CD14-positive monocyte (primary cell): ENCODE results near the gene LTB4R. TPM values are rescaled to one million over a fixed set of nuclear protein-coding genes. Genes with fewer than 3 reads are reported as not detected.

Experiments
- DNase-seq, 3 donors: peaks; one replicate each; pipeline ENCODE4 v3.0.0-alpha.2; 2011 to 2022
- H2AFZ ChIP-seq: 2 replicates; pipeline ENCODE4 v1.6.0; 2012; ENCODE audit warnings: mild to moderate bottlenecking, low read depth, low read length, inconsistent platforms; ENCODE audit not compliant: insufficient read depth, poor library complexity, severe bottlenecking
- H3K27ac ChIP-seq, 2 donors: 1 replicate in 1 of 2; 2 replicates in 1 of 2; pipeline ENCODE4 v1.5.1; 2012 to 2013; ENCODE audit warnings: low read length in 2 of 2, control low read depth in 1 of 2, inconsistent platforms in 1 of 2, low read depth in 1 of 2, mild to moderate bottlenecking in 1 of 2
- H3K27me3 ChIP-seq, 2 donors: one replicate each; pipeline versions ENCODE4 v1.6.0 to v1.6.1; 2011 to 2013; ENCODE audit warnings: low read length in 2 of 2; ENCODE audit not compliant: control insufficient read depth in 2 of 2, insufficient read depth in 2 of 2
- H3K36me3 ChIP-seq, 2 donors: replicated peaks in 1 of 2; 1 replicate in 1 of 2; 2 replicates in 1 of 2; pipeline versions ENCODE4 v1.5.1 to v1.6.1; 2012 to 2013; ENCODE audit warnings: low read length in 2 of 2, control low read depth in 1 of 2, inconsistent platforms in 1 of 2, mild to moderate bottlenecking in 1 of 2; ENCODE audit not compliant: insufficient read depth in 2 of 2, control insufficient read depth in 1 of 2
- H3K4me1 ChIP-seq, 2 donors: 1 replicate in 1 of 2; 2 replicates in 1 of 2; pipeline versions ENCODE4 v1.5.1 to v1.6.1; 2012 to 2013; ENCODE audit warnings: low read length in 2 of 2, control low read depth in 1 of 2, inconsistent platforms in 1 of 2, mild to moderate bottlenecking in 1 of 2, moderate library complexity in 1 of 2; ENCODE audit not compliant: insufficient read depth in 2 of 2, control insufficient read depth in 1 of 2
- H3K4me2 ChIP-seq: replicated peaks from 2 replicates; pipeline ENCODE3; 2012; ENCODE audit warnings: low read length, moderate library complexity, mild to moderate bottlenecking; ENCODE audit not compliant: poor library complexity, severe bottlenecking; ENCODE audit errors: extremely low read depth
- H3K4me3 ChIP-seq, 3 experiments: fragments of 200-600 bp in 1 of 3; sonication (generic) in 1 of 3; replicated peaks in 1 of 3; 1 replicate in 2 of 3; 2 replicates in 1 of 3; pipeline ENCODE4 v1.5.1; 2011 to 2013; ENCODE audit warnings: low read length in 3 of 3, mild to moderate bottlenecking in 3 of 3, control low read depth in 2 of 3, low read depth in 2 of 3, inconsistent platforms in 1 of 3, moderate library complexity in 1 of 3
- H3K79me2 ChIP-seq: 2 replicates; pipeline ENCODE4 v1.6.0; 2012; ENCODE audit warnings: mild to moderate bottlenecking, control low read depth, inconsistent platforms, low read length, moderate library complexity; ENCODE audit not compliant: insufficient read depth
- H3K9ac ChIP-seq: 2 replicates; pipeline ENCODE4 v1.6.0; 2017; ENCODE audit warnings: low read length, mild to moderate bottlenecking; ENCODE audit not compliant: insufficient read depth, poor library complexity, severe bottlenecking
- H3K9me3 ChIP-seq, 2 donors: replicated peaks in 1 of 2; 1 replicate in 1 of 2; 2 replicates in 1 of 2; pipeline versions ENCODE4 v1.5.1 to v1.6.1; 2012 to 2013; ENCODE audit warnings: low read length in 2 of 2, control low read depth in 1 of 2; ENCODE audit not compliant: control insufficient read depth in 1 of 2, insufficient read depth in 1 of 2
- H4K20me1 ChIP-seq: 2 replicates; pipeline ENCODE4 v1.6.0; 2012; ENCODE audit warnings: mild to moderate bottlenecking, low read length, control low read depth, moderate library complexity; ENCODE audit not compliant: insufficient read depth
- H3K27ac Mint-ChIP-seq, 7 donors: one replicate each; pipeline ENCODE4 v1.8.0; 2020; ENCODE audit warnings: mild to moderate bottlenecking in 7 of 7, mixed read lengths in 7 of 7, moderate library complexity in 6 of 7, inconsistent platforms in 2 of 7
- H3K27me3 Mint-ChIP-seq, 3 donors: one replicate each; pipeline ENCODE4 v1.8.0; 2021 to 2022; ENCODE audit warnings: low read depth in 3 of 3, mild to moderate bottlenecking in 3 of 3, mixed read lengths in 3 of 3, moderate library complexity in 3 of 3, inconsistent platforms in 1 of 3
- H3K36me3 Mint-ChIP-seq, 2 donors: one replicate each; pipeline ENCODE4 v1.8.0; 2020; ENCODE audit warnings: mixed read lengths in 2 of 2, inconsistent platforms in 1 of 2, mild to moderate bottlenecking in 1 of 2
- H3K4me1 Mint-ChIP-seq: one replicate; pipeline ENCODE4 v1.8.0; 2020; ENCODE audit warnings: mild to moderate bottlenecking, mixed read lengths
- H3K4me3 Mint-ChIP-seq, 2 donors: one replicate each; pipeline ENCODE4 v1.8.0; 2020; ENCODE audit warnings: mild to moderate bottlenecking in 2 of 2, mixed read lengths in 2 of 2, moderate library complexity in 1 of 2
- H3K9me3 Mint-ChIP-seq, 7 donors: one replicate each; pipeline ENCODE4 v1.8.0; 2020 to 2022; ENCODE audit warnings: mixed read lengths in 7 of 7, mild to moderate bottlenecking in 6 of 7, moderate library complexity in 6 of 7, inconsistent platforms in 2 of 7
- WGBS: methylation state at CpG from one replicate; pipeline ENCODE4 v1.1.5; 2013; ENCODE audit warnings: missing lambda C conversion rate; ENCODE audit not compliant: insufficient coverage; 5-methylcytosine and 5-hydroxymethylcytosine counted together
- intact Hi-C, 2 donors: fragments of 100-400 bp; cut with micrococcal nuclease; formaldehyde crosslinking; loops; one replicate each; pipeline versions ENCODE4 v1.15.0 to v1.15.1; 2023
- polyA plus RNA-seq, 3 donors: library from polyadenylated mRNA; depleted of rRNA in 1 of 3; unstranded in 2 of 3; stranded (reverse) in 1 of 3; fragments of 300-500 nt in 2 of 3; fragments of >200 nt in 1 of 3; fragmentation: Illumina TruSeq in 2 of 3; gene quantifications; 1 replicate in 2 of 3; 2 replicates in 1 of 3; pipeline ENCODE4 v1.2.3, GENCODE V29; 2012 to 2021
- TF ChIP-seq, protein P1 (sequence below): fragments of 200-600 bp; IDR thresholded peaks from one replicate; pipeline ENCODE4 v1.8.0; 2022; ENCODE audit warnings: antibody characterized with exemption, mild to moderate bottlenecking

LTB4R gene
- polyA plus RNA-seq, 3 donors: 51.5 to 98.5 (median 87.3) TPM

DNA sequence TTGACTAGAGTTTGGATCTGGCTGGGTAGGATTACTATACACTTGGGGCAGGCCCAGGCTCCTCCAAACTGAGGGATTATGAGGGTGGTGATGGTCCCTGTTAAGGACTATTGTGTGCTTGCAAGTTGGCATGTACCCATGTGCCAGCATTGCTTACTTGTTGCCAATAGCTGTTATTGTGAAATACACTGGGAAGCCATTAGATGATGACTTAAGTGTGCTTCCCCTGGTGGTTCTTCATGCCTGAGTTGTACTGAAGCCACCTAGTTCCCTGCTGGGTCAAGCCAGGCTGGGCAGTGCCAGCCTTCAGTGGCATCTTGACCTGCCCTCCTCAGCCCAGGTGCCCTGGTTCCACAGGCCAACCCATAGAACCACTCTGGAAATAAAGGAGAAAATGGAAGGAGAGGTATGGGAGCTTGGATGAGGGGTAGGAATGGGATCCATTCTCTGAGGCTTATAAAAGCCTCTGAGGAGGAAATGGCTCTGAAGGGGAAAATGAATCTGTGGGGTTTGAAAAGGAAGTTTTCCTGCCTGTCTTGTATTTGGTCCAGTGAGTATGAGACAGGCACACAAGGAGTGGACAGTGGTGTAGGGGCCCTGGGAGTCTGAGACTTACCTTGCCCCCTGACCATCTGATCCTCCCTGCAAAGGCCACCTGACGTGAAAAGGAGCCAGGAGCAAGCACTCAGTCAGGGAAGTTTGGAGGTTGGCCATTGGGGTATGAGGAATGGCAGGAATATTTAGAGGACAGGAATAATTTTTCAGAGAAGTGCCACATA lies 724 bp downstream of the LTB4R start:
- TF ChIP-seq, protein P1, sequence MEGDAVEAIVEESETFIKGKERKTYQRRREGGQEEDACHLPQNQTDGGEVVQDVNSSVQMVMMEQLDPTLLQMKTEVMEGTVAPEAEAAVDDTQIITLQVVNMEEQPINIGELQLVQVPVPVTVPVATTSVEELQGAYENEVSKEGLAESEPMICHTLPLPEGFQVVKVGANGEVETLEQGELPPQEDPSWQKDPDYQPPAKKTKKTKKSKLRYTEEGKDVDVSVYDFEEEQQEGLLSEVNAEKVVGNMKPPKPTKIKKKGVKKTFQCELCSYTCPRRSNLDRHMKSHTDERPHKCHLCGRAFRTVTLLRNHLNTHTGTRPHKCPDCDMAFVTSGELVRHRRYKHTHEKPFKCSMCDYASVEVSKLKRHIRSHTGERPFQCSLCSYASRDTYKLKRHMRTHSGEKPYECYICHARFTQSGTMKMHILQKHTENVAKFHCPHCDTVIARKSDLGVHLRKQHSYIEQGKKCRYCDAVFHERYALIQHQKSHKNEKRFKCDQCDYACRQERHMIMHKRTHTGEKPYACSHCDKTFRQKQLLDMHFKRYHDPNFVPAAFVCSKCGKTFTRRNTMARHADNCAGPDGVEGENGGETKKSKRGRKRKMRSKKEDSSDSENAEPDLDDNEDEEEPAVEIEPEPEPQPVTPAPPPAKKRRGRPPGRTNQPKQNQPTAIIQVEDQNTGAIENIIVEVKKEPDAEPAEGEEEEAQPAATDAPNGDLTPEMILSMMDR: no peak
- peak; percentile 65 to 90 (median 88) for DNase-seq
- H3K27me3 Mint-ChIP-seq: no peaks in the 10 kb centered on the region

GRCh38 chr14:24312736-24313507 lies 1.6 kb downstream of the LTB4R start:
- Mint-ChIP-seq H3K27me3 (no peaks in the 10 kb centered on the region), H3K4me3 (peak overlapping the region; percentile 81 to 95), H3K36me3 (peaks cover 37 to 46% of the 10 kb centered on the region in 2 donors), H3K27ac (peak overlapping the region; percentile 95 to 99 (median 98)), H3K4me1 (peaks cover 86% of the 10 kb centered on the region), H3K9me3 (peaks cover 0 to 2% (median 0%) of the 10 kb centered on the region in 7 donors)
- Histone ChIP-seq H3K36me3 (peaks cover 3 to 13% of the 10 kb centered on the region in 2 donors), H2AFZ (no peak overlapping the region), H3K27me3 (no peaks in the 10 kb centered on the region), H3K4me2 (peak overlapping the region; percentile 93), H3K4me3 (peak overlapping the region; percentile 51 to 84 (median 57)), H3K4me1 (peaks cover 92 to 100% of the 10 kb centered on the region in 2 donors), H3K9ac (peak overlapping the region; percentile 67), H3K79me2 (peaks cover 72% of the 10 kb centered on the region), H3K27ac (peak overlapping the region; percentile 85 to 89), H4K20me1 (peaks cover 34% of the 10 kb centered on the region), H3K9me3 (no peaks in the 10 kb centered on the region)
- WGBS: 20% methylated on average over 4 of the region's 9 CpGs
- TF ChIP-seq, protein P1: no peak
- DNase-seq: peak; percentile 80 to 92 (median 88)
- intact Hi-C loops: loop anchor here in 1 of 2 donors (5.0 kb wide), 2 partner anchors 36 to 81 kb away; partner anchors contain the start of genes GMPR2 and NEDD8

More for the DNA sequence above, 724 bp downstream of the LTB4R start:
- Histone ChIP-seq H4K20me1 (peaks cover 41% of the 10 kb centered on the region), H3K9me3 (no peaks in the 10 kb centered on the region), H3K4me3 (peak overlapping the region; percentile 51 to 84 (median 57)), H2AFZ (peak overlapping the region; percentile 80), H3K27me3 (no peaks in the 10 kb centered on the region), H3K4me1 (peaks cover 87 to 96% of the 10 kb centered on the region in 2 donors), H3K4me2 (peak overlapping the region; percentile 93), H3K9ac (peak overlapping the region; percentile 67), H3K36me3 (peaks cover 12 to 22% of the 10 kb centered on the region in 2 donors), H3K79me2 (peaks cover 81% of the 10 kb centered on the region), H3K27ac (peak overlapping the region; percentile 85 to 89)
- peak overlapping the region; percentile 81 to 95 for H3K4me3 Mint-ChIP-seq
- H3K9me3 Mint-ChIP-seq: peaks cover 0 to 2% (median 0%) of the 10 kb centered on the region in 7 donors
- H3K27ac Mint-ChIP-seq: peak overlapping the region; percentile 95 to 99 (median 98)
- peaks cover 37 to 47% of the 10 kb centered on the region in 2 donors for H3K36me3 Mint-ChIP-seq
- no CpG with 5 or more reads among the region's 1 CpG for WGBS
- intact Hi-C loops: loop anchor here in 1 of 2 donors (5.0 kb wide), 2 partner anchors 35 to 80 kb away; partner anchors contain the start of genes GMPR2 and NEDD8
- peaks cover 85% of the 10 kb centered on the region for H3K4me1 Mint-ChIP-seq
